Hepatocyte (in vitro differentiated cells): Measurements from ENCODE around the gene SOCS4.

Experiments
- EZH2 ChIP-seq: fragments of 200-600 bp; sonication (generic); IDR thresholded peaks from 2 replicates; pipeline ENCODE4 v1.6.1; 2016; ENCODE audit warnings: antibody characterized with exemption, mild to moderate bottlenecking, borderline replicate concordance
- TF ChIP-seq, protein P1 (sequence below): fragments of 200-600 bp; sonication (generic); IDR thresholded peaks from 2 replicates; pipeline ENCODE4 v1.5.1; 2016; ENCODE audit warnings: antibody characterized with exemption, mild to moderate bottlenecking; ENCODE audit not compliant: poor library complexity

DNA sequence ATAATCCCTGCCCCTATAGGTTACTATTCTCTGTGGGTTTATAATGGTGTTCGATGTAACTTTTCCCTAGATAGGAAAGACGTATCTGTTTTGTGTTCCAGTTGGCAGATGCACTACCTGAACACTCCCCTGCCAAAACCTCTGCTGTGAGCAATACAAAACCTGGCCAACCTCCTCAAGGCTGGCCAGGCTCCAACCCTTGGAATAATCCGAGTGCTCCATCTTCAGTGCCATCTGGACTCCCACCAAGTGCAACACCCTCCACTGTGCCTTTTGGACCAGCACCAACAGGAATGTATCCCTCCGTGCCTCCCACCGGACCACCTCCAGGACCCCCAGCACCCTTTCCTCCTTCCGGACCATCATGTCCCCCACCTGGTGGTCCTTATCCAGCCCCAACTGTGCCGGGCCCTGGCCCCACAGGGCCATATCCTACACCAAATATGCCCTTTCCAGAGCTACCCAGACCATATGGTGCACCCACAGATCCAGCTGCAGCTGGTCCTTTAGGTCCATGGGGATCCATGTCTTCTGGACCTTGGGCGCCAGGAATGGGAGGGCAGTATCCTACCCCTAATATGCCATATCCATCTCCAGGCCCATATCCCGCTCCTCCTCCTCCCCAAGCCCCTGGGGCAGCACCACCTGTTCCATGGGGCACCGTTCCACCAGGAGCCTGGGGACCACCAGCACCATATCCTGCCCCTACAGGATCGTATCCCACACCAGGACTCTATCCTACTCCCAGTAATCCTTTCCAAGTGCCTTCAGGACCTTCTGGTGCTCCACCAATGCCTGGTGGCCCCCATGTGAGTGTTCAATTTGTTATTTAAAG lies 35.7 kb downstream of the SOCS4 start:
- no peak for TF ChIP-seq EZH2
- TF ChIP-seq, protein P1, sequence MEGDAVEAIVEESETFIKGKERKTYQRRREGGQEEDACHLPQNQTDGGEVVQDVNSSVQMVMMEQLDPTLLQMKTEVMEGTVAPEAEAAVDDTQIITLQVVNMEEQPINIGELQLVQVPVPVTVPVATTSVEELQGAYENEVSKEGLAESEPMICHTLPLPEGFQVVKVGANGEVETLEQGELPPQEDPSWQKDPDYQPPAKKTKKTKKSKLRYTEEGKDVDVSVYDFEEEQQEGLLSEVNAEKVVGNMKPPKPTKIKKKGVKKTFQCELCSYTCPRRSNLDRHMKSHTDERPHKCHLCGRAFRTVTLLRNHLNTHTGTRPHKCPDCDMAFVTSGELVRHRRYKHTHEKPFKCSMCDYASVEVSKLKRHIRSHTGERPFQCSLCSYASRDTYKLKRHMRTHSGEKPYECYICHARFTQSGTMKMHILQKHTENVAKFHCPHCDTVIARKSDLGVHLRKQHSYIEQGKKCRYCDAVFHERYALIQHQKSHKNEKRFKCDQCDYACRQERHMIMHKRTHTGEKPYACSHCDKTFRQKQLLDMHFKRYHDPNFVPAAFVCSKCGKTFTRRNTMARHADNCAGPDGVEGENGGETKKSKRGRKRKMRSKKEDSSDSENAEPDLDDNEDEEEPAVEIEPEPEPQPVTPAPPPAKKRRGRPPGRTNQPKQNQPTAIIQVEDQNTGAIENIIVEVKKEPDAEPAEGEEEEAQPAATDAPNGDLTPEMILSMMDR = no peak
